HCT116 (cell line): ENCODE results near the gene CAMSAP1. TPM values are rescaled to one million over a fixed set of nuclear protein-coding genes. Genes with fewer than 3 reads are reported as not detected.

Experiments used
- ATAC-seq: fragments of 200-7000 bp; cut with Tn5 transposase; 2 replicates; pipeline ENCODE4 v1.9.1; 2020; ENCODE audit warnings: mild to moderate bottlenecking, moderate library complexity
- BruUV-seq: library from RNA; stranded (reverse); fragments of 400-500 nt; replicated peaks from 2 replicates; lab custom pipeline; 2021; lab: Mats Ljungman, UMichigan
- CTCF ChIA-PET: fragments of 300-600 bp; sonication (Branson Sonifier 250); formaldehyde crosslinking; loops from one replicate; lab custom pipeline; 2021; ENCODE audit warnings: antibody characterized with exemption; lab: Charles Lee
- POLR2A ChIA-PET: fragments of 300-600, 350-600 bp; sonication (Branson Sonifier 250); formaldehyde crosslinking; loops from one replicate; lab custom pipeline; 2021; ENCODE audit warnings: antibody characterized with exemption; lab: Charles Lee
- RAD21 ChIA-PET, 2 experiments: fragments of 300-600 bp; sonication (Branson Sonifier 250); formaldehyde crosslinking; loops; one replicate each; lab custom pipeline; 2023; ENCODE audit warnings: low total read pairs in 2 of 2; ENCODE audit not compliant: uncharacterized antibody in 2 of 2, unreplicated experiment in 2 of 2, low non-redundant PET in 1 of 2; lab: Charles Lee
- DNase-seq: peaks from one replicate; pipeline ENCODE4 v3.0.0-alpha.2; 2010; ENCODE audit warnings: low read depth, low spot score
- H2AFZ ChIP-seq: fragments of 200-600 bp; shearing (Covaris generic), sonication (generic); 2 replicates; pipeline ENCODE4 v1.6.1; 2017; ENCODE audit warnings: low read depth, mixed run types, mixed read lengths, antibody characterized with exemption, low read length; ENCODE audit not compliant: poor library complexity, severe bottlenecking
- H3K27ac ChIP-seq: 2 replicates; pipeline ENCODE4 v1.5.1; 2012; ENCODE audit warnings: low read depth, low read length
- H3K27me3 ChIP-seq: fragments of 200-600 bp; sonication (generic); 2 replicates; pipeline ENCODE4 v1.6.1; 2016; ENCODE audit warnings: mixed run types, low read length, mixed read lengths; ENCODE audit not compliant: insufficient read depth
- H3K36me3 ChIP-seq, 2 experiments: fragments of 200-500 bp in 1 of 2; fragments of 200-600 bp in 1 of 2; sonication (Bioruptor generic) in 1 of 2; sonication (generic) in 1 of 2; 2 replicates each; pipeline versions ENCODE4 v1.5.1 to v1.6.1; 2014 to 2016; ENCODE audit warnings: low read length in 2 of 2, inconsistent platforms in 1 of 2, mixed read lengths in 1 of 2, mixed run types in 1 of 2; ENCODE audit not compliant: insufficient read depth in 2 of 2, control insufficient read depth in 1 of 2
- H3K4me1 ChIP-seq, 2 experiments: fragments of 200-600 bp in 1 of 2; sonication (generic) in 1 of 2; 2 replicates each; pipeline versions ENCODE4 v1.5.1 to v1.6.1; 2012 to 2017; ENCODE audit warnings: low read length in 2 of 2, inconsistent platforms in 1 of 2, mild to moderate bottlenecking in 1 of 2, mixed read lengths in 1 of 2, mixed run types in 1 of 2, moderate library complexity in 1 of 2; ENCODE audit not compliant: insufficient read depth in 2 of 2, control insufficient read depth in 1 of 2
- H3K4me2 ChIP-seq: fragments of 200-600 bp; sonication (generic); 2 replicates; pipeline ENCODE4 v1.6.1; 2017; ENCODE audit warnings: mixed run types, low read length, mixed read lengths
- H3K4me3 ChIP-seq, 2 experiments: fragments of 200-600 bp in 1 of 2; sonication (generic) in 1 of 2; replicated peaks in 1 of 2; 2 replicates each; pipeline ENCODE4 v1.5.1; 2011 to 2016; ENCODE audit warnings: low read length in 2 of 2, control low read depth in 1 of 2, low read depth in 1 of 2, mild to moderate bottlenecking in 1 of 2, mixed read lengths in 1 of 2, mixed run types in 1 of 2
- H3K79me2 ChIP-seq: fragments of 200-600 bp; sonication (generic); 2 replicates; pipeline ENCODE4 v1.6.1; 2017; ENCODE audit warnings: mild to moderate bottlenecking, mixed run types, low read length, moderate library complexity, mixed read lengths; ENCODE audit not compliant: insufficient read depth
- H3K9ac ChIP-seq: fragments of 200-600 bp; sonication (generic); 2 replicates; pipeline ENCODE4 v1.6.1; 2016; ENCODE audit warnings: low read length, mixed read lengths
- H3K9me2 ChIP-seq: fragments of 200-600 bp; sonication (generic), shearing (Covaris generic); 2 replicates; pipeline ENCODE4 v1.6.1; 2017; ENCODE audit warnings: mixed run types, mild to moderate bottlenecking, moderate library complexity; ENCODE audit not compliant: insufficient read depth
- H3K9me3 ChIP-seq, 2 experiments: fragments of 200-500 bp in 1 of 2; fragments of 200-600 bp in 1 of 2; sonication (Bioruptor generic) in 1 of 2; sonication (generic) in 1 of 2; 2 replicates each; pipeline ENCODE4 v1.6.1; 2014 to 2017; ENCODE audit warnings: low read length in 2 of 2, mixed read lengths in 2 of 2, inconsistent platforms in 1 of 2, low read depth in 1 of 2, mild to moderate bottlenecking in 1 of 2, mixed run types in 1 of 2, moderate library complexity in 1 of 2; ENCODE audit not compliant: control insufficient read depth in 1 of 2, insufficient read depth in 1 of 2
- H4K20me1 ChIP-seq: fragments of 200-600 bp; sonication (generic), shearing (Covaris generic); 2 replicates; pipeline ENCODE4 v1.6.1; 2017; ENCODE audit warnings: mixed run types, mild to moderate bottlenecking, moderate library complexity; ENCODE audit not compliant: insufficient read depth
- CEBPB ChIP-seq: IDR thresholded peaks from 2 replicates; pipeline ENCODE4 v1.6.1; 2012; ENCODE audit warnings: low read depth
- ELF1 ChIP-seq: IDR thresholded peaks from 2 replicates; pipeline ENCODE4 v1.6.1; 2012; ENCODE audit warnings: low read depth, borderline replicate concordance
- EZH2 ChIP-seq: fragments of 200-600 bp; sonication (generic); IDR thresholded peaks from 2 replicates; pipeline ENCODE4 v1.6.1; 2017; ENCODE audit warnings: antibody characterized with exemption, mixed run types
- FOSL1 ChIP-seq: IDR thresholded peaks from 2 replicates; pipeline ENCODE4 v1.6.1; 2012; ENCODE audit warnings: low read depth
- JUND ChIP-seq: IDR thresholded peaks from 2 replicates; pipeline ENCODE4 v1.6.1; 2012
- POLR2AphosphoS5 ChIP-seq: IDR thresholded peaks from 2 replicates; pipeline ENCODE4 v1.6.1; 2011; ENCODE audit warnings: mild to moderate bottlenecking, low read depth, low read length, moderate library complexity
- SIN3A ChIP-seq: IDR thresholded peaks from 2 replicates; pipeline ENCODE4 v1.6.1; 2012; ENCODE audit warnings: low read depth
- SP1 ChIP-seq: IDR thresholded peaks from 2 replicates; pipeline ENCODE4 v1.6.1; 2012; ENCODE audit warnings: low read depth
- SRF ChIP-seq: IDR thresholded peaks from 2 replicates; pipeline ENCODE4 v1.6.1; 2012; ENCODE audit warnings: low read depth
- ZFX ChIP-seq: fragments of 450-650 bp; IDR thresholded peaks from 2 replicates; pipeline ENCODE4 v1.6.1; 2017
- intact Hi-C: fragments of 100-400 bp; cut with micrococcal nuclease; formaldehyde crosslinking; loops from 2 replicates; pipeline ENCODE4 v1.10.0; 2022
- total RNA-seq: library from RNA; stranded (reverse); gene quantifications from one replicate; pipeline ENCODE4 v1.2.1, GENCODE V29; 2021; ENCODE audit not compliant: unreplicated experiment
- TF ChIP-seq, protein P1 (sequence below): IDR thresholded peaks from 2 replicates; pipeline ENCODE4 v1.6.1; 2012; ENCODE audit warnings: low read depth
- TF ChIP-seq, protein P2 (sequence below), 3 experiments: fragments of 200-600 bp in 1 of 3; sonication (generic) in 1 of 3; IDR thresholded peaks in 2 of 3; conservative IDR thresholded peaks in 1 of 3; 2 replicates each; pipeline ENCODE4 v1.5.1; 2012 to 2017; ENCODE audit warnings: low read depth in 2 of 3, low read length in 2 of 3, antibody characterized with exemption in 1 of 3, borderline replicate concordance in 1 of 3, control low read depth in 1 of 3, mild to moderate bottlenecking in 1 of 3, mixed read lengths in 1 of 3, mixed run types in 1 of 3, moderate library complexity in 1 of 3; ENCODE audit not compliant: insufficient read depth in 1 of 3
- TF ChIP-seq, protein P3 (sequence below): IDR thresholded peaks from 2 replicates; pipeline ENCODE4 v1.6.1; 2011; ENCODE audit warnings: mild to moderate bottlenecking, low read length, moderate library complexity; ENCODE audit not compliant: insufficient replicate concordance; ENCODE audit errors: extremely low read depth
- TF ChIP-seq, protein P4 (sequence below): IDR thresholded peaks from 2 replicates; pipeline ENCODE4 v1.6.1; 2012

CAMSAP1 gene
- total RNA-seq, 1 experiment from 2014 or later, result 33.1 TPM

DNA sequence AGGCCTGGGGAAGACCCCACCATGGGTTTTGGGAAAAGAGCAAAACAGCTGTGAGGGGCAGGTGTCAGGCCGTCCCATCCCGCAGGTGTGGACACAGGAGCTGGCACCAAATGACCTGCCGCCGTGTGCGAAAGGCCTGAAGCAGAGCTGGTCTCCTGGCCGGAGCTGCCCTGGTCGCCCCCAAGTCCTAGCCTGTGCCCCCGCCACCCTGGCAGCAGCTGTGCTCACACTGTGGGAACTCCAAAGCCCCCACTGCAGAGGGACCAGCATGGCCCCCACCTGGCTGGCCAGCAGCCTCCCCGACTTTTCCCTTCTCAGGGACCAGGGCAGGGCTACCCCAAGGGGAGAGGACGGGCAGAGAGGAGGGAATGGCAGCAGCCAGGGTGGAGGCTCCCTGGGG is 117.0 kb downstream of the CAMSAP1 start:
- intact Hi-C loops, result no loop called here
- BruUV-seq, result no TSS peak
- CTCF ChIA-PET, result no interaction called here
- no peak for TF ChIP-seq CEBPB
- no peak for TF ChIP-seq SRF
- no peak for TF ChIP-seq ELF1
- TF ChIP-seq, protein P1, sequence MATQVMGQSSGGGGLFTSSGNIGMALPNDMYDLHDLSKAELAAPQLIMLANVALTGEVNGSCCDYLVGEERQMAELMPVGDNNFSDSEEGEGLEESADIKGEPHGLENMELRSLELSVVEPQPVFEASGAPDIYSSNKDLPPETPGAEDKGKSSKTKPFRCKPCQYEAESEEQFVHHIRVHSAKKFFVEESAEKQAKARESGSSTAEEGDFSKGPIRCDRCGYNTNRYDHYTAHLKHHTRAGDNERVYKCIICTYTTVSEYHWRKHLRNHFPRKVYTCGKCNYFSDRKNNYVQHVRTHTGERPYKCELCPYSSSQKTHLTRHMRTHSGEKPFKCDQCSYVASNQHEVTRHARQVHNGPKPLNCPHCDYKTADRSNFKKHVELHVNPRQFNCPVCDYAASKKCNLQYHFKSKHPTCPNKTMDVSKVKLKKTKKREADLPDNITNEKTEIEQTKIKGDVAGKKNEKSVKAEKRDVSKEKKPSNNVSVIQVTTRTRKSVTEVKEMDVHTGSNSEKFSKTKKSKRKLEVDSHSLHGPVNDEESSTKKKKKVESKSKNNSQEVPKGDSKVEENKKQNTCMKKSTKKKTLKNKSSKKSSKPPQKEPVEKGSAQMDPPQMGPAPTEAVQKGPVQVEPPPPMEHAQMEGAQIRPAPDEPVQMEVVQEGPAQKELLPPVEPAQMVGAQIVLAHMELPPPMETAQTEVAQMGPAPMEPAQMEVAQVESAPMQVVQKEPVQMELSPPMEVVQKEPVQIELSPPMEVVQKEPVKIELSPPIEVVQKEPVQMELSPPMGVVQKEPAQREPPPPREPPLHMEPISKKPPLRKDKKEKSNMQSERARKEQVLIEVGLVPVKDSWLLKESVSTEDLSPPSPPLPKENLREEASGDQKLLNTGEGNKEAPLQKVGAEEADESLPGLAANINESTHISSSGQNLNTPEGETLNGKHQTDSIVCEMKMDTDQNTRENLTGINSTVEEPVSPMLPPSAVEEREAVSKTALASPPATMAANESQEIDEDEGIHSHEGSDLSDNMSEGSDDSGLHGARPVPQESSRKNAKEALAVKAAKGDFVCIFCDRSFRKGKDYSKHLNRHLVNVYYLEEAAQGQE, result no peak
- no peak for TF ChIP-seq SIN3A
- TF ChIP-seq ZFX, result no peak
- no peak for TF ChIP-seq EZH2
- no peak for TF ChIP-seq JUND
- TF ChIP-seq, protein P2, sequence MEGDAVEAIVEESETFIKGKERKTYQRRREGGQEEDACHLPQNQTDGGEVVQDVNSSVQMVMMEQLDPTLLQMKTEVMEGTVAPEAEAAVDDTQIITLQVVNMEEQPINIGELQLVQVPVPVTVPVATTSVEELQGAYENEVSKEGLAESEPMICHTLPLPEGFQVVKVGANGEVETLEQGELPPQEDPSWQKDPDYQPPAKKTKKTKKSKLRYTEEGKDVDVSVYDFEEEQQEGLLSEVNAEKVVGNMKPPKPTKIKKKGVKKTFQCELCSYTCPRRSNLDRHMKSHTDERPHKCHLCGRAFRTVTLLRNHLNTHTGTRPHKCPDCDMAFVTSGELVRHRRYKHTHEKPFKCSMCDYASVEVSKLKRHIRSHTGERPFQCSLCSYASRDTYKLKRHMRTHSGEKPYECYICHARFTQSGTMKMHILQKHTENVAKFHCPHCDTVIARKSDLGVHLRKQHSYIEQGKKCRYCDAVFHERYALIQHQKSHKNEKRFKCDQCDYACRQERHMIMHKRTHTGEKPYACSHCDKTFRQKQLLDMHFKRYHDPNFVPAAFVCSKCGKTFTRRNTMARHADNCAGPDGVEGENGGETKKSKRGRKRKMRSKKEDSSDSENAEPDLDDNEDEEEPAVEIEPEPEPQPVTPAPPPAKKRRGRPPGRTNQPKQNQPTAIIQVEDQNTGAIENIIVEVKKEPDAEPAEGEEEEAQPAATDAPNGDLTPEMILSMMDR (IDR thresholded peaks at IDR 0.05 in 2 of 3, conservative IDR thresholded peaks at IDR 0.05 in 1 of 3; ENCODE audit: borderline replicate concordance in 1 of 3, insufficient read depth in 1 of 3, low read depth in 2 of 3, low read length in 2 of 3), result no peak
- TF ChIP-seq, protein P3, sequence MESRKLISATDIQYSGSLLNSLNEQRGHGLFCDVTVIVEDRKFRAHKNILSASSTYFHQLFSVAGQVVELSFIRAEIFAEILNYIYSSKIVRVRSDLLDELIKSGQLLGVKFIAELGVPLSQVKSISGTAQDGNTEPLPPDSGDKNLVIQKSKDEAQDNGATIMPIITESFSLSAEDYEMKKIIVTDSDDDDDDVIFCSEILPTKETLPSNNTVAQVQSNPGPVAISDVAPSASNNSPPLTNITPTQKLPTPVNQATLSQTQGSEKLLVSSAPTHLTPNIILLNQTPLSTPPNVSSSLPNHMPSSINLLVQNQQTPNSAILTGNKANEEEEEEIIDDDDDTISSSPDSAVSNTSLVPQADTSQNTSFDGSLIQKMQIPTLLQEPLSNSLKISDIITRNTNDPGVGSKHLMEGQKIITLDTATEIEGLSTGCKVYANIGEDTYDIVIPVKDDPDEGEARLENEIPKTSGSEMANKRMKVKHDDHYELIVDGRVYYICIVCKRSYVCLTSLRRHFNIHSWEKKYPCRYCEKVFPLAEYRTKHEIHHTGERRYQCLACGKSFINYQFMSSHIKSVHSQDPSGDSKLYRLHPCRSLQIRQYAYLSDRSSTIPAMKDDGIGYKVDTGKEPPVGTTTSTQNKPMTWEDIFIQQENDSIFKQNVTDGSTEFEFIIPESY, result no peak
- TF ChIP-seq FOSL1, result no peak
- TF ChIP-seq POLR2AphosphoS5, result no peak
- no peak for TF ChIP-seq SP1
- TF ChIP-seq, protein P4, sequence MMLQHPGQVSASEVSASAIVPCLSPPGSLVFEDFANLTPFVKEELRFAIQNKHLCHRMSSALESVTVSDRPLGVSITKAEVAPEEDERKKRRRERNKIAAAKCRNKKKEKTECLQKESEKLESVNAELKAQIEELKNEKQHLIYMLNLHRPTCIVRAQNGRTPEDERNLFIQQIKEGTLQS, result no peak
- DNase-seq (no peak), ATAC-seq (no peak)
- H3K9me3 ChIP-seq, result no peaks in the 10 kb centered on the region
- H2AFZ ChIP-seq, result no peak overlapping the region
- no peaks in the 10 kb centered on the region for H3K4me1 ChIP-seq
- H3K79me2 ChIP-seq, result no peaks in the 10 kb centered on the region
- POLR2A ChIA-PET, result interaction anchor here (0.6 kb wide), 1 partner anchor 160 kb away, joined by 3 read pairs; no protein-coding TSS in a partner anchor
- H3K4me3 ChIP-seq, result no peak overlapping the region
- no peak overlapping the region for H3K4me2 ChIP-seq
- RAD21 ChIA-PET, result no interaction called here
- H3K9ac ChIP-seq, result no peak overlapping the region
- no peaks in the 10 kb centered on the region for H3K9me2 ChIP-seq
- no peak overlapping the region for H3K27ac ChIP-seq
- no peaks in the 10 kb centered on the region for H4K20me1 ChIP-seq
- H3K36me3 ChIP-seq, result no peaks in the 10 kb centered on the region
- H3K27me3 ChIP-seq, result no peaks in the 10 kb centered on the region
